ENCODE data around the gene LAGE3.

- TF ChIP-seq EZH2 (IDR thresholded peaks at IDR 0.05; ENCODE audit: insufficient read depth, poor library complexity, severe bottlenecking): no peak
- TF ChIP-seq EZH2phosphoT487 (IDR thresholded peaks at IDR 0.05; ENCODE audit: insufficient read depth, low read depth): no peak
Observed at GRCh38 chrX:154443992-154444754, 34.9 kb downstream of the LAGE3 start, which contains the start of gene FAM50A.

Measured in GM23248 (cell line).